ENCODE results near the gene RHCG.
A peak's percentile ranks its signal among the peaks of the same experiment; 100 is the strongest.

Gene RHCG

GRCh38 chr15:89496155-89497098 lies at the start of gene RHCG:
Gene RHCG (minus strand): TSS chr15:89496583. CDS start chr15:89496544, 39 bp downstream.
- DNase-seq = peak; percentile 63

- no peak for DNase-seq
These were observed 47.0 kb upstream of the RHCG start for GRCh38 chr15:89543389-89543788.

DNA sequence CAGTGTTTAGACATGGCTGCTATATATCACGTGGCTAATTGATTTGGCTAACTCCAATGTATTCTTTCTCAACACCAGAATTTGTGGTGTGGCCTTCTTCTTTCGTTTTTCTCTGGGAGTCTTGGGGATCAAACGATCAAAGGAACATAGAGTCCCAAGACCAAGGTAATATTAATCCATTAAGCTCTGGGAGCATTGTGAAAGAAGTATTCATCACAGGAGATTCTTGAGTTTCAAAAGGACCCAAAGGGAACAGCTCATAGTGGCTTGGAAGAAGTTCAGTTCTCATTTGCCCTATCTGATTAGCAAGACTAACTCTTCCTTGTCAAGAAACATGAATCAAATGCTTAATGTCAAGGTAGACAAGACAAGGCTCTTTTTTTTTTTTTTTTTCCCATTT lies 46.0 kb upstream of the RHCG start:
- no peak for DNase-seq

- DNase-seq = no peak
These were observed 42.6 kb upstream of the RHCG start for GRCh38 chr15:89539027-89539426.

GRCh38 chr15:89533861-89534544 lies 37.6 kb upstream of the RHCG start:
- DNase-seq = no peak

DNA sequence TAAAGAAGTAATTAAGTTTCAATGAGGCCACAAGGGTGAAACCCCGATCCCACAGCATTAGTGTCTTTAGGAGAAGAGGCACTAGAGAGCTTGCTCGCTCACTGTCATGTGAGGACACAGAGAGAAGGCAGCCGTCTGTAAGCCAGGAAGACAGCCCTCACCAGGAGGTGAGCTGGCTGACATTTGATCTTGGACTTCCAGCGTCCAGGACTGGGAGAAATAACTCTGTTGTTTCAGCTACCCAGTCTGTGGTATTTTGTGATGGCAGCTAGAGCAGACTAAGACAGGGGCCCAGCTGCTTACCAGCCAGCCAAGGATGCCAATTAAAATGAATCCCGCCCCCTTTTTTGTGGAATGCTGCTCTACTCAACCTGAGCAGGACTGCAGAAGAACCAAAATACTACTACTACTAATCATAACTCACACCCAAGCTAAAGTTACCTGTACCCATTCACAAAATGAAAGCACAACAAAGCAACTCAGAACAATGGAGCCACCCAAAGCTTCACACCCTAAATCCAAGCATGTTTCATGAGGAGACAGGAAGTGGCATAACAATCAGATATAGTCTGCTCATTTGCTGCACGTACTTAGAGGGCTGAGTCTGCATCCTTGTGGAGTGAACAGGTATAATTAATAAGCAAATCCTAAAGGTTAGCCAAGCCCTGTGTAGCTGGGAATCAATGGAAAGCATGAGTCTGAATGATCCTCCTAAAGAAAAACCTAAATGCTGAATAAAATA lies 35.6 kb upstream of the RHCG start:
- DNase-seq = no peak

DNA sequence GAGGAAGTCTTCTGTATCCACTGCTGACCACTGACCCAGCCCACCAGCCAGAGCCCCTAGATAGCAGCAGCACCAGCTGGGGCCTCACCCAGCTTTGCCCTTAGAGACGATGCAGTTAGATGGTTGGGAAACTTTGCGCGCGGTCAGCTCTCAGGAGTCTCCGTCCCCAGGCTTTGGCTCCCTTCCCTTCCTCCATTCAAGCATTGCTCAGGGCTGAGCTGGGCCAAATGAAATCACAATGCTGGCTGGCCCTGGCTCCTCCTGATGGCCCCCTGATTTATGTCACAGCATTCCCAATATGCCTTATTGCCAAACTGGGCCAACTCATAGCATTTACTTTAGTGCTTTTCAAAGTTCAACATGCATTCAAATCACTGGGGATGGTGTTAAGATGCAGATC lies 34.6 kb upstream of the RHCG start:
- DNase-seq = no peak

- DNase-seq = no peak
These were observed 32.5 kb upstream of the RHCG start for GRCh38 chr15:89528757-89529352.

DNA sequence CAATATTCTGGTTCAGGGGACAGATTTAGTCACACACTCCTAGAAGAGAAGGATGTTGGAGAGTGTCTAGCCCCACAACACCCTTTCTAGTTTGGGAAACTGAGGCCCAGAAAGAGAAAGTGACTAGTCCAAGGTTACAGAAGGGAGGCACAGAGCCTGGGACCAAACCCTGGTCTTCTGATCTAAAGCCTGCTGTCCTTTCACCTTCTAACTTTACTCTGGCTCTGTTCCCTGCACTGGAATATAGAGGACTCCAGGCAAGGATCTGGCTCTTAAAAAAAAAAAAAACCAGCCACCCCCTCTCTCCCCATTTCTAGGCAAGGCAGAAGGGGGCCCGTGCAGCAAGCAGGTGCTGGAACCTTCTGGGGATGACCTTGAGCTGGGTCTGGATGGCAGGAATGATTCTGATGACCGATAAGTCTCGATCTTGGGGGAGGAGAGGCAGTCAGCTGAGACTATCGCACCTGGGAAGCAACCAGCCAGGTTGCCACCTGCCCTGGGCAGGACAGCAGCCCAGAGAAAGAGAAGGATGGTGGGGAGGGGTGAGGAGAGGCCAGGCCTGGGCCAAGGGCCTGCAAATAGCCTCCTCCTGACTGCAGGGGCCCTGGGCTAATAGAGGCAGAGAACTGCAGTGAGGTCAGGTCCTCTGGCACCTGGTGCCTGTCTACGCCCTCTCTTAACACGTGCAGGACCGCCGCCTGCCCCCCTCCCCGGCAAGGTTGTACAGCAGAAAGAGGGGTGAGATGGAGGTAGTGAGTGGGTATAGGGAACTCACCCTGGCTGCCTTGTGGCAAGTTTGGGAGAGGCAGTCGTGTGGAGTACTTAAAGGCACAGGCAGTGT lies 30.4 kb upstream of the RHCG start:
- DNase-seq = no peak

- DNase-seq = no peak
These were observed 29.8 kb upstream of the RHCG start for GRCh38 chr15:89526181-89526580.

DNA sequence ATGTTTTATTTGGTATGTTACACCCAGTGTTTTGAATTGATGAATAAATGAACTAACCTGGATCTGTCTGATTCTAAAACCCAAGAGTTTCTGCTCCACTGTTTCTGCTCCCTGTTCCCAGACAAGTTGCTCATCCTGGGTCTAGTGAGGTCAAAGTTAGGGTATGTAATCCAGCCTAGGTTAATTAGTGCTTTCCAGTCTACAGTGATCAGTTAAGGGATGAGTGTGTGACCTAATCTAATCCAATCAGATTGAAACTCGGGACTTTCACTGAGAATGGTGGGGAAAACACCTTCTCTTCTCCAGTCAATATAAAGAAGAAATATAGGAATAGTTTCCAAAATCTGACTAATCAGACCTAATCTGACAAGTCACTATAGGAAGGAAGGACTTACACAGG lies 27.8 kb upstream of the RHCG start:
- DNase-seq = no peak

- DNase-seq = no peak
These were observed 26.7 kb upstream of the RHCG start for GRCh38 chr15:89523101-89523500.

DNA sequence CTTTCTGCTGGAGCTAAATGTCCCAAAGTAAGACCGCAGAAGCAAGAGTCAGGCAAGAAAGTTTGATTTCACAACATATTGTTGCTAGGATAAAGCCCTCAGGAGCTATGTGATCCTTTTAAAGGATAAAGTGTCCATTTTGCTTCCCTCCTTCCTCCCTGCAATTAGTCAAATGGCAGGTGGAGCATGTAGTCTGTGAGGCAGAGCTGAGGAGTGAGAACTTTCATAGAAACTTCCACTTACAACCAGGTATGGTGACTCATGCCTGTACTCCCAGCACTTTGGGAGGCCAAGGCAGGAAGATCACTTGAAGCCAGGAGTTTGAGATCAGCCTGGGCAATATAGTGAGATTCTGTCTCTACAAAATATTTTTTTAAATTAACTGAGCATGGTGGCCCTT lies 25.2 kb upstream of the RHCG start:
- DNase-seq = no peak

DNA sequence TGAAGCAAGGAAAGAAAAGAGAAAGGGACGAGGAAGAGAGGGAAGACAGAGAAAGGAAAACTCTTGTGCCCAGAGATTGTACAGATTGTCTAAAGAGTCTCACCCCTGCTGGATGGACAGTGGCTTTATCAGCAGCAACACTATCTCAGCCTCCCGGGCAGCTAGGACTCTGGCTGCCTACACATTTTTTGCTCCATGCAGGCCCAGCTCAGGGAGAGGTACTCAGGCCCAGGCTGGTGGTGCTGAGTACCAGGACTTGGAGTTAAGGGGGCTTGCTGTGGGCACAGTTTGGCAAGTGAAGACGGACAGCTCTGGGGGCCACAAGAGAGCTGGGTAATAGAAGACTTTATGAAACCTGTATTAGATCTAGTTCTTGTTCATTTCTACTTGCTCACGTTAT lies 19.1 kb upstream of the RHCG start:
- no peak for DNase-seq

- no peak for DNase-seq
These were observed 18.4 kb upstream of the RHCG start for GRCh38 chr15:89514596-89515406.

- no peak for DNase-seq
These were observed 17.8 kb upstream of the RHCG start for GRCh38 chr15:89514186-89514585.

DNA sequence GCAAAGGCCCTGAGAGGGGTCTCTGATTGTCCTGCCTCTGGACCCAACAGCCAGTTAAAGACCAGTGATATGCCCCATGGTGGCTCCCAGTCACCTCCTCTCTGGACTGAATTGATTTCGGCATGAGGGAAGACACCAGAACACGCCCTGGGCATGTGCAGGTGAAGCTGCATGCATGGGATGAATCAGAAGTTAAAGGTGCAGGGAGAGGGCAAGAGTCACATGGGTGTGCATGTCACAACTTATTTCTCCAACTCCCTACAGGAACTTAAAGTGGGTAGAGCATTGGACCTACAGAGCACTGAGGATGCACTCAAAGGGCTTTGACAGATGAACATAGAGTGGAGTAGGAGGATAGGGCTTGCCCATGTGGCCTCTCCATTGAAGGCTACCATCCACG lies 16.9 kb upstream of the RHCG start:
- DNase-seq = no peak

DNA sequence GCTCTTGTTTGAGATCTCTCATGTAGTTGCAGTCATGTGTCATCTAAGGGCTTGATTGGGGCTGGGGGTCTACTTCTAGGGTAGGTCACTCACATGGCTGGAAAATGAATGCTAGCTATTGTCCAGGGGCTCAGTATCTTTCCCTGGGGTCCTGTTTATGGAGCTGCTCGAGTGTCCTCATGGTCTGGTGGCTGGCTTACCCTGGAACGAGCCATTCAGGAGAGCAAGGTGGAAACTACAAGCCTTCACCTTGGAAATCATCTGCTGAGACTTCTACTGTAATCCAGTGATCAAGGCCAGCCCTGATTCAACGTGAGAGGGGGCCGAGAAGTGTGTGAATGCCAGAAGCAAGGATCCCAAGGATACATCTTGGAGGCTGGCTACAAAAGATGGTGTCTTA lies 16.2 kb upstream of the RHCG start:
- DNase-seq = no peak

- DNase-seq = no peak
These were observed 9.8 kb upstream of the RHCG start for GRCh38 chr15:89506026-89506686.

GRCh38 chr15:89504166-89504565 lies 7.8 kb upstream of the RHCG start:
- no peak for DNase-seq
